ENCODE data around the gene GREB1. TPM values are rescaled to one million over a fixed set of nuclear protein-coding genes. Genes with fewer than 3 reads are reported as not detected.

GREB1 gene
- polyA plus RNA-seq, 1 of the 3 experiments (the other 2 are of a cell fraction): 2.9 TPM

- Histone ChIP-seq H3K9ac (no peak overlapping the region), H3K27me3 (ENCODE audit: insufficient read depth) (no peaks in the 10 kb centered on the region), H3K79me2 (ENCODE audit: insufficient read depth) (no peaks in the 10 kb centered on the region), H3K4me2 (no peak overlapping the region), H3K4me3 (ENCODE audit: low read depth in 2 of 2, low read length in 1 of 2) (no peak overlapping the region), H3K9me2 (no peaks in the 10 kb centered on the region), H3K9me3 (no peaks in the 10 kb centered on the region), H4K20me1 (ENCODE audit: insufficient read depth) (no peaks in the 10 kb centered on the region), H3K27ac (ENCODE audit: low read depth in 2 of 2, low read length in 1 of 2) (no peak overlapping the region), H3K4me1 (ENCODE audit: control insufficient read depth in 1 of 2, insufficient read depth in 2 of 2, low read depth in 1 of 2, low read length in 1 of 2) (no peaks in the 10 kb centered on the region; a peak in 1 of 4 replicates), H3K36me3 (replicated peaks in 1 of 2; ENCODE audit: control insufficient read depth in 1 of 2, insufficient read depth in 2 of 2, low read length in 1 of 2) (no peaks in the 10 kb centered on the region), H2AFZ (ENCODE audit: low read depth) (no peak overlapping the region), H3F3A (replicated peaks; ENCODE audit: insufficient read depth) (no peaks in the 10 kb centered on the region)
- TF ChIP-seq FOXJ3 (CRISPR knock-in tag; IDR thresholded peaks at IDR 0.05): no peak
- no peak for TF ChIP-seq POLR2AphosphoS5 (IDR thresholded peaks at IDR 0.05; ENCODE audit: low read depth, low read length)
- TF ChIP-seq GABPA (IDR thresholded peaks at IDR 0.05; ENCODE audit: low read depth): no peak
- no peak for TF ChIP-seq NFIC (IDR thresholded peaks at IDR 0.05; ENCODE audit: borderline replicate concordance)
- TF ChIP-seq, protein P1, sequence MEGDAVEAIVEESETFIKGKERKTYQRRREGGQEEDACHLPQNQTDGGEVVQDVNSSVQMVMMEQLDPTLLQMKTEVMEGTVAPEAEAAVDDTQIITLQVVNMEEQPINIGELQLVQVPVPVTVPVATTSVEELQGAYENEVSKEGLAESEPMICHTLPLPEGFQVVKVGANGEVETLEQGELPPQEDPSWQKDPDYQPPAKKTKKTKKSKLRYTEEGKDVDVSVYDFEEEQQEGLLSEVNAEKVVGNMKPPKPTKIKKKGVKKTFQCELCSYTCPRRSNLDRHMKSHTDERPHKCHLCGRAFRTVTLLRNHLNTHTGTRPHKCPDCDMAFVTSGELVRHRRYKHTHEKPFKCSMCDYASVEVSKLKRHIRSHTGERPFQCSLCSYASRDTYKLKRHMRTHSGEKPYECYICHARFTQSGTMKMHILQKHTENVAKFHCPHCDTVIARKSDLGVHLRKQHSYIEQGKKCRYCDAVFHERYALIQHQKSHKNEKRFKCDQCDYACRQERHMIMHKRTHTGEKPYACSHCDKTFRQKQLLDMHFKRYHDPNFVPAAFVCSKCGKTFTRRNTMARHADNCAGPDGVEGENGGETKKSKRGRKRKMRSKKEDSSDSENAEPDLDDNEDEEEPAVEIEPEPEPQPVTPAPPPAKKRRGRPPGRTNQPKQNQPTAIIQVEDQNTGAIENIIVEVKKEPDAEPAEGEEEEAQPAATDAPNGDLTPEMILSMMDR (IDR thresholded peaks at IDR 0.05): no peak
- no peak for TF ChIP-seq PBX3 (IDR thresholded peaks at IDR 0.05)
- TF ChIP-seq EZH2phosphoT487 (IDR thresholded peaks at IDR 0.05; ENCODE audit: borderline replicate concordance, low read depth): no peak
- TF ChIP-seq, protein P2, sequence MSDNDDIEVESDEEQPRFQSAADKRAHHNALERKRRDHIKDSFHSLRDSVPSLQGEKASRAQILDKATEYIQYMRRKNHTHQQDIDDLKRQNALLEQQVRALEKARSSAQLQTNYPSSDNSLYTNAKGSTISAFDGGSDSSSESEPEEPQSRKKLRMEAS (IDR thresholded peaks at IDR 0.05; ENCODE audit: low read depth): no peak
- TF ChIP-seq MEF2A (IDR thresholded peaks at IDR 0.05; ENCODE audit: borderline replicate concordance, low read depth): no peak
- TF ChIP-seq SMC3 (IDR thresholded peaks at IDR 0.05; ENCODE audit: low read depth, low read length): no peak
- no peak for TF ChIP-seq ELF1 (IDR thresholded peaks at IDR 0.05)
- no peak for TF ChIP-seq RXRA (IDR thresholded peaks at IDR 0.05; ENCODE audit: borderline replicate concordance, low read depth)
- TF ChIP-seq FOSL2 (IDR thresholded peaks at IDR 0.05; ENCODE audit: borderline replicate concordance, low read depth): no peak
- no peak for TF ChIP-seq SIN3A (IDR thresholded peaks at IDR 0.05; ENCODE audit: borderline replicate concordance, low read depth, low read length)
- TF ChIP-seq JUND (IDR thresholded peaks at IDR 0.05): no peak
- TF ChIP-seq RAD21 (IDR thresholded peaks at IDR 0.05; ENCODE audit: low read length): no peak
- no peak for TF ChIP-seq REST (IDR thresholded peaks at IDR 0.05; ENCODE audit: low read depth, low read length)
- TF ChIP-seq RFX5 (IDR thresholded peaks at IDR 0.05; ENCODE audit: low read length): no peak
- TF ChIP-seq, protein P3, sequence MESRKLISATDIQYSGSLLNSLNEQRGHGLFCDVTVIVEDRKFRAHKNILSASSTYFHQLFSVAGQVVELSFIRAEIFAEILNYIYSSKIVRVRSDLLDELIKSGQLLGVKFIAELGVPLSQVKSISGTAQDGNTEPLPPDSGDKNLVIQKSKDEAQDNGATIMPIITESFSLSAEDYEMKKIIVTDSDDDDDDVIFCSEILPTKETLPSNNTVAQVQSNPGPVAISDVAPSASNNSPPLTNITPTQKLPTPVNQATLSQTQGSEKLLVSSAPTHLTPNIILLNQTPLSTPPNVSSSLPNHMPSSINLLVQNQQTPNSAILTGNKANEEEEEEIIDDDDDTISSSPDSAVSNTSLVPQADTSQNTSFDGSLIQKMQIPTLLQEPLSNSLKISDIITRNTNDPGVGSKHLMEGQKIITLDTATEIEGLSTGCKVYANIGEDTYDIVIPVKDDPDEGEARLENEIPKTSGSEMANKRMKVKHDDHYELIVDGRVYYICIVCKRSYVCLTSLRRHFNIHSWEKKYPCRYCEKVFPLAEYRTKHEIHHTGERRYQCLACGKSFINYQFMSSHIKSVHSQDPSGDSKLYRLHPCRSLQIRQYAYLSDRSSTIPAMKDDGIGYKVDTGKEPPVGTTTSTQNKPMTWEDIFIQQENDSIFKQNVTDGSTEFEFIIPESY (IDR thresholded peaks at IDR 0.05; ENCODE audit: borderline replicate concordance, low read depth): no peak
- TF ChIP-seq, protein P4, sequence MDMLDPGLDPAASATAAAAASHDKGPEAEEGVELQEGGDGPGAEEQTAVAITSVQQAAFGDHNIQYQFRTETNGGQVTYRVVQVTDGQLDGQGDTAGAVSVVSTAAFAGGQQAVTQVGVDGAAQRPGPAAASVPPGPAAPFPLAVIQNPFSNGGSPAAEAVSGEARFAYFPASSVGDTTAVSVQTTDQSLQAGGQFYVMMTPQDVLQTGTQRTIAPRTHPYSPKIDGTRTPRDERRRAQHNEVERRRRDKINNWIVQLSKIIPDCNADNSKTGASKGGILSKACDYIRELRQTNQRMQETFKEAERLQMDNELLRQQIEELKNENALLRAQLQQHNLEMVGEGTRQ (IDR thresholded peaks at IDR 0.05; ENCODE audit: borderline replicate concordance, low read depth, low read length): no peak
- no peak for DNase-seq
- CTCF ChIA-PET: interaction anchor here (1.0 to 8.2 kb wide), 2 partner anchors 13 to 92 kb away, joined by 3 to 123 read pairs; no protein-coding TSS in a partner anchor
- POLR2A ChIA-PET: no interaction called here
- 84% methylated on average over 7 of the region's 7 CpGs for WGBS (ENCODE audit: low lambda C conversion rate)
Measured at GRCh38 chr2:11569636-11570035, 35.8 kb downstream of the GREB1 start.
